ENCODE results near the gene POP5.

POP5 gene

DNA sequence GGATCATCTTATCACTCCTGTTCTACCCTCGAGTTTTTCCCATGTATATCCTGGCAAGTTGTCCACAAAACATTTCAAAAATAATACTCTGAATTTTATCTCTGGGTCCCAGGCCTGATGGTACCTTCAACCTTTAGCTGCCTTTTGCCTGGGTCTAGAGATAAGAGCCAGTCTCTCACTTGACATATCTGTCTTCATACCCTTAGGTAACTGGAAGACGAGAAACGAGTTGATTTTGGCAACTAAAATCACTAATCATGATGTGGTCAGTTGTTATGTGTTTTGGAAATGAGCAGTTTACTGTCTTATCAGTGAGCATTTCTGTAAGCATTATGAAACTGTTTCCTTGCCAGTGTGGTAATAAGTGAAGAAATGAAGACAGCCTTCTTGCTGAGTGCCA is 40.8 kb downstream of the POP5 start:
- TF ChIP-seq, protein P1, sequence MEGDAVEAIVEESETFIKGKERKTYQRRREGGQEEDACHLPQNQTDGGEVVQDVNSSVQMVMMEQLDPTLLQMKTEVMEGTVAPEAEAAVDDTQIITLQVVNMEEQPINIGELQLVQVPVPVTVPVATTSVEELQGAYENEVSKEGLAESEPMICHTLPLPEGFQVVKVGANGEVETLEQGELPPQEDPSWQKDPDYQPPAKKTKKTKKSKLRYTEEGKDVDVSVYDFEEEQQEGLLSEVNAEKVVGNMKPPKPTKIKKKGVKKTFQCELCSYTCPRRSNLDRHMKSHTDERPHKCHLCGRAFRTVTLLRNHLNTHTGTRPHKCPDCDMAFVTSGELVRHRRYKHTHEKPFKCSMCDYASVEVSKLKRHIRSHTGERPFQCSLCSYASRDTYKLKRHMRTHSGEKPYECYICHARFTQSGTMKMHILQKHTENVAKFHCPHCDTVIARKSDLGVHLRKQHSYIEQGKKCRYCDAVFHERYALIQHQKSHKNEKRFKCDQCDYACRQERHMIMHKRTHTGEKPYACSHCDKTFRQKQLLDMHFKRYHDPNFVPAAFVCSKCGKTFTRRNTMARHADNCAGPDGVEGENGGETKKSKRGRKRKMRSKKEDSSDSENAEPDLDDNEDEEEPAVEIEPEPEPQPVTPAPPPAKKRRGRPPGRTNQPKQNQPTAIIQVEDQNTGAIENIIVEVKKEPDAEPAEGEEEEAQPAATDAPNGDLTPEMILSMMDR (IDR thresholded peaks at IDR 0.05) = no peak
- peak overlapping the region; percentile 96 to 100 for H3K27ac ChIP-seq
- no peak for DNase-seq (ENCODE audit: low spot score)
- no peak overlapping the region for H3K4me3 ChIP-seq

DNA sequence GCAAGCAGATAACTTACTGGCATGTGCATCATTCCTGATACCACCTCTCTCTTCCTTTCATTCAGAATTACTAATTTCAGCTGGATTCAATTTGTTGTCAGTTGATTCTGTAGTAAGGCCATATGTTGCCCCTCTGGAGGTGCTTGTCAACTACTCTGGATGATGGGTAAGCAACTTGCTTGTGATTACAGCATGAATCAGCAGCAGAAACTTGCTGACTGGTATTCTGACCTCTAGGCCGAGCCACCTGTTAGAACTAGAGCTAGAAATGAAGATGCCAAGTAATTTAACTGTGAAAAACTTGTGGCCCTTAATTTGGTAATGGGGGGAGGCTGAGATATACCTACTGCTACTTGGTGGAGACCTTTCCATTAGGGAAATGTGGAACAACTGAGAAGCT is 41.9 kb downstream of the POP5 start:
- Histone ChIP-seq H3K4me3 (peak overlapping the region; percentile 100), H3K27ac (peak overlapping the region; percentile 96 to 100)
- no peak for DNase-seq (ENCODE audit: low spot score)
- TF ChIP-seq, protein P1 (IDR thresholded peaks at IDR 0.05) = no peak

DNA sequence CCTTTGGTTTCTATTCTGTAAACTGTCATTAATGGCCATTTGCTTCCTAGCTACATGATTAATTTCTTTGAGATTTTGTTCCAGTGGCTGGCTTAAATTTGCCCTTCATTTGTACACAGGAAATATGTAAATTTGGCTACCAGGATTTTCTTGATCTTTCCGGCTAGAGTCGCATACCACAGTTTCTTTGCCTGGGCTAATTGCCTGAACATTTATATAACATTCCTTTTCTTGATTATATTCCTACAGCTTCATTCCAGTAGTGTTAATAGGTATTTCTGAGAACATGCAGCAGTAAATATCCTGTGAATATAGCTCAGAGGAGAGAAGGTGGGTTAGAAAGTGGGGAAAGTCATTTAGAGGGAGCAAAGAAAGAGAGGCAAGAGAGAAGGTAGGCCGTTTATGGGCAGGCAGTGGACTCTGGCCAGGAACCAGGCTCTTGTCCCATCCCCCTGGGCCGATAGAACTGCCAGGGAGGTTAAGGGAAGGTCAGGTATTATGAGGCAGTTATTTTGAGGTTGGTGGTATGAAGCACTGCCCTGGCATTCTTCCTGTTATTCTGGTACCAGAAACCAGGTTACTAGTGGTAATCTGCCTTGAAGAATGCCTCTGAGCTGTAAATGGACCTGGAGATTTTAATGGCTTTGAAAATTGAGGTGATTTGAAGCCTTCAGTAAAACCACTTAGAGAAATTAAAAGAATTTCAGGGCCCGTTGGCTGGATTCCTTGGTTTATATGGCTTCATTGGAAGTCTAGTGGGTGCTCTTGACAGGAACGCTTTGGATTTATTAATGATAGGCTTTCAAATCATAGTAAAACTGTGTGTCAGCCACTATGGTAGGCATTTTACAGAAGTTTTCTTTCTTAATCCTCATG is 42.7 kb downstream of the POP5 start:
- H3K4me3 ChIP-seq = peak overlapping the region; percentile 100
- TF ChIP-seq, protein P1 (IDR thresholded peaks at IDR 0.05) = no peak
- peak overlapping the region; percentile 96 to 100 for H3K27ac ChIP-seq
- peak; percentile 80 for DNase-seq (ENCODE audit: low spot score)

DNA sequence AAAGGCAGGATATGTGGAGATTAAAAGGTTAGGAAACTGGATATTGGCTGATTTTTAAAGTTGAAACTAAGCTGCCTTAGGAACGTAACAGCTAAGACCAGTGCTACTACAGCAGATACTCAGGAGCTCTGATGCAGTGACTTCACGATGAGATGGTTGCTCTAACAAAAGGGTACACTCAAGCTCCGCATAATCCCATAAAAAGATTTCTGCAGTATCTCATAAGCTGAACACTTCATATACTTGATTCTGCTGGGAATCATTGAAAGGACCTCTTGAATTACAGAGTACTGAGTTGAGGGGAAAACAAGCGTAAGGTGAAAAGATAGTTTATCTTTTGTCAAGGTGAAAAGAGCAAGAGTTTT is 43.4 kb downstream of the POP5 start:
- peak overlapping the region; percentile 96 to 100 for H3K27ac ChIP-seq
- peak overlapping the region; percentile 100 for H3K4me3 ChIP-seq
- TF ChIP-seq, protein P1 (IDR thresholded peaks at IDR 0.05) = no peak
- no peak for DNase-seq (ENCODE audit: low spot score)

DNA sequence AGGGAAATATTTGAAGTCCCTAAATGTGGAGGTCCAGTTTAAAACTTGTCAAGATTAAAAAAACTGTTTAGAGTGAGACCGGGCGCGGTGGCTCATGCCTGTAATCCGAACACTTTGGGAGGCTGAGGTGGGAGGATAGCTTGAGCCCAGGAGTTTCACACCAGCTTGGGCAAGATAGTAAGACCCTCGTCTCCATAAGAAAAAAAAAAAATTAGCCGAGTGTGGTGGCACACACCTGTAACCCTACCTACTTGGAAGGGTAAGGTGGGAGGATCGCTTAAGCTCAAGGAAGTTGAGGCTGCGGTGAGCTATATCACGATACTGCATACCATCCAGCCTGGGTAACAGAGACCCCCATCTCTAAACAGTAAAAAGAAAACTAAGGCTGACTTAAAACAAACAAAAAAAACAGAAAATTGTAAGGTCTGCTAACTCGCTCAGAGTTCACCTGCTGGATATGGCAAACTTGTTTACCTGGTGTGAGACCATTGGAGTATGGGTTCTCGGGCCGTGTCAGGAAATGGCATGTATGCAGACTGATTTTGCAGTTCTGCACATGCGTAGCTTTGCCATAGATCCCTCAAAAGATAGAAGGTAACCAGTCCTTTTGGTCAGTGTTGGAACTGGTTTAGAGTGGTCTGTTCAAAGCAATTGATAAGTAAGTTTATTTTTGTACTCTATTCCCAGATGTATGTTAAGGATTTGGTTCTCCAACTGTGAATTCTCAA is 45.0 kb downstream of the POP5 start:
- H3K4me3 ChIP-seq = peak overlapping the region; percentile 100

DNA sequence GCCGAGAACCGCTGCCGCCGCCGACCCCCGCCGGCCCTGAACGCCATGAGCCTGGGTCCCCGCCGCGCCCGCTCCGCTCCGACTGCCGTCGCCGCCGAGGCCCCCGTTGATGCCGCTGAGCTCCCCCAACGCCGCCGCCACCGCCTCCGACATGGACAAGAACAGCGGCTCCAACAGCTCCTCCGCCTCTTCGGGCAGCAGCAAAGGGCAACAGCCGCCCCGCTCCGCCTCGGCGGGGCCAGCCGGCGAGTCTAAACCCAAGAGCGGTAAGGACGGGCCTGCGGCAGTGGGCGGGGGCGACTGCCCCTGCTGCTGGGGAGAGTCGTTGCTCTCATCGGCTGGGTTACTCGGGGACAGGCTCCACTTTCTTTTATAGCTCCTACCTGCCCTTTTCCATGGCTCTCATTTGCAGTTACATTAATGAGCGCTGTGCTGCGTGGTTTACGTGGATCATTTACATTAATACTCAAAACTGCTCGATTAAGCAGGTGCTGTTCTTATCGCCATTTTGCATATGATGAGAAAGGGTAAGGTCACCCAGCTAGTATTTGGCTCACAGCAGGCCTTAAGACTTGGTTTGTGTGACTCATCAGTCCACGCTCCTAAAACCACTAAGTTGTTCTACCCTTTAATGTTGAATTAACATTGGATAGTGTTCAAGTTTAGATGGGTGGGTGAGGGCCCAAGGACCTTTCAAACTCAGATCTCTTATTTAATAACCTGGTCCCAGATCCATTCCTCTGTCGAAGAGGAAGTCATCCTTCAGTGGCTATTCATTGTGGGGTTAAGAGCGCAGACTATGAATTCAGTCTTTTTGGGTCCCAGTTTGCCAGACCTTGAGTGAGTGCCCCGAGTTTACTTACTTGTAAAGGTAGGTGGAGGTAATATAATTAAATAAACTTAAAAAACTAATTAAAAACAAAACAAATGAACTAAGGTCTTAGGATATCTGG is 46.2 kb downstream of the POP5 start:
- DNase-seq (ENCODE audit: low spot score) = peak; percentile 77
- Histone ChIP-seq H3K4me3 (peak overlapping the region; percentile 100), H3K27ac (peak overlapping the region; percentile 96 to 100)
- TF ChIP-seq, protein P1 (IDR thresholded peaks at IDR 0.05) = no peak

More for the DNA sequence above, 45.0 kb downstream of the POP5 start:
- no peak for DNase-seq (ENCODE audit: low spot score)
- H3K27ac ChIP-seq = peak overlapping the region; percentile 96 to 100
- TF ChIP-seq, protein P1 (IDR thresholded peaks at IDR 0.05) = no peak
